Kidney (tissue), 14 donors: ENCODE data around the gene SYNDIG1. TPM values are rescaled to one million over a fixed set of nuclear protein-coding genes. Genes with fewer than 3 reads are reported as not detected.

Experiments used
- DNase-seq, 5 donors: peaks; one replicate each; pipeline ENCODE4 v3.0.0-alpha.2; 2013 to 2020
- FAIRE-seq: peaks from 2 replicates; lab custom pipeline; 2012; peaks lifted over from hg19 to GRCh38; lab: Jason Lieb, UNC
- H3K27ac ChIP-seq, 2 donors: one replicate each; pipeline ENCODE4 v1.7.0; 2013; ENCODE audit warnings: low read depth in 2 of 2, low read length in 2 of 2, inconsistent platforms in 1 of 2
- H3K27me3 ChIP-seq: one replicate; pipeline ENCODE4 v1.7.1; 2013; ENCODE audit warnings: low read length, inconsistent platforms; ENCODE audit not compliant: control insufficient read depth, insufficient read depth
- H3K36me3 ChIP-seq, 3 donors: one replicate each; pipeline versions ENCODE4 v1.7.0 to v1.7.1; 2013; ENCODE audit warnings: low read length in 3 of 3, control low read depth in 1 of 3, inconsistent platforms in 1 of 3; ENCODE audit not compliant: insufficient read depth in 3 of 3, control insufficient read depth in 2 of 3
- H3K4me1 ChIP-seq, 3 donors: one replicate each; pipeline versions ENCODE4 v1.7.0 to v1.7.1; 2013; ENCODE audit warnings: low read length in 3 of 3, inconsistent platforms in 1 of 3, low read depth in 1 of 3; ENCODE audit not compliant: control insufficient read depth in 2 of 3, insufficient read depth in 2 of 3
- H3K4me3 ChIP-seq, 3 donors: one replicate each; pipeline versions ENCODE4 v1.7.0 to v1.8.1; 2013; ENCODE audit warnings: low read length in 3 of 3, control low read depth in 1 of 3, inconsistent platforms in 1 of 3
- H3K9ac ChIP-seq, 3 donors: one replicate each; pipeline versions ENCODE4 v1.7.0 to v1.7.1; 2013; ENCODE audit warnings: low read length in 3 of 3, control low read depth in 1 of 3, inconsistent platforms in 1 of 3
- H3K9me3 ChIP-seq, 3 donors: one replicate each; pipeline versions ENCODE4 v1.7.0 to v1.7.1; 2013; ENCODE audit warnings: low read length in 3 of 3, control low read depth in 1 of 3, inconsistent platforms in 1 of 3; ENCODE audit not compliant: control insufficient read depth in 2 of 3, insufficient read depth in 1 of 3
- intact Hi-C: fragments of 100-400 bp; cut with DNase I; formaldehyde crosslinking; loops from one replicate; pipeline ENCODE4 v1.11.1; 2022
- polyA plus RNA-seq: library from polyadenylated mRNA; stranded (reverse); fragments of 350-450 nt; fragmentation: Illumina TruSeq; extraction: RNeasy Lipid Tissue Mini Kit (QIAGEN cat#74804); gene quantifications from one replicate; pipeline ENCODE4 v1.2.3, GENCODE V29; 2014; ENCODE audit warnings: low read depth, low replicate concordance; ENCODE audit not compliant: insufficient read depth
- total RNA-seq: library from RNA; stranded (reverse); fragmentation: NEBNext Ultra II Directional; extraction: Animal tissue kit (Norgen Biotek cat#: 25700); gene quantifications from one replicate; pipeline ENCODE4 v1.2.1, GENCODE V29; 2021
- TF ChIP-seq, protein P1 (sequence below): IDR thresholded peaks from 3 replicates; pipeline ENCODE4 v1.5.1; 2012; ENCODE audit warnings: mild to moderate bottlenecking, moderate library complexity, borderline replicate concordance; ENCODE audit not compliant: insufficient read depth; ENCODE audit errors: extremely low read depth
- donor health status: control.
- donor health status: control.
- donor health status: control.
- donor health status: control.
- donor health status: control.
- donor health status: DM: yes; HTN: yes; CAD: no.
- donor health status: Normal renal cell carcinoma (clear cell type).

Gene SYNDIG1
- total and polyA plus RNA-seq, 2 donors from 2014 or later, result 5.4 to 8.2 TPM

- intact Hi-C loops, result no loop called here
- FAIRE-seq, result no peak
These were observed 191.2 kb downstream of the SYNDIG1 start for GRCh38 chr20:24660651-24661050.

GRCh38 chr20:24661255-24661654 lies 191.8 kb downstream of the SYNDIG1 start:
- intact Hi-C loops, result no loop called here
- peaks cover 0 to 2% (median 2%) of the 10 kb centered on the region in 3 donors for H3K4me1 ChIP-seq
- H3K9ac ChIP-seq, result no peak overlapping the region
- no peaks in the 10 kb centered on the region for H3K9me3 ChIP-seq
- DNase-seq (no peak), FAIRE-seq (no peak)
- no peaks in the 10 kb centered on the region for H3K27me3 ChIP-seq
- TF ChIP-seq, protein P1, sequence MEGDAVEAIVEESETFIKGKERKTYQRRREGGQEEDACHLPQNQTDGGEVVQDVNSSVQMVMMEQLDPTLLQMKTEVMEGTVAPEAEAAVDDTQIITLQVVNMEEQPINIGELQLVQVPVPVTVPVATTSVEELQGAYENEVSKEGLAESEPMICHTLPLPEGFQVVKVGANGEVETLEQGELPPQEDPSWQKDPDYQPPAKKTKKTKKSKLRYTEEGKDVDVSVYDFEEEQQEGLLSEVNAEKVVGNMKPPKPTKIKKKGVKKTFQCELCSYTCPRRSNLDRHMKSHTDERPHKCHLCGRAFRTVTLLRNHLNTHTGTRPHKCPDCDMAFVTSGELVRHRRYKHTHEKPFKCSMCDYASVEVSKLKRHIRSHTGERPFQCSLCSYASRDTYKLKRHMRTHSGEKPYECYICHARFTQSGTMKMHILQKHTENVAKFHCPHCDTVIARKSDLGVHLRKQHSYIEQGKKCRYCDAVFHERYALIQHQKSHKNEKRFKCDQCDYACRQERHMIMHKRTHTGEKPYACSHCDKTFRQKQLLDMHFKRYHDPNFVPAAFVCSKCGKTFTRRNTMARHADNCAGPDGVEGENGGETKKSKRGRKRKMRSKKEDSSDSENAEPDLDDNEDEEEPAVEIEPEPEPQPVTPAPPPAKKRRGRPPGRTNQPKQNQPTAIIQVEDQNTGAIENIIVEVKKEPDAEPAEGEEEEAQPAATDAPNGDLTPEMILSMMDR, result no peak
- H3K27ac ChIP-seq, result no peak overlapping the region
- H3K36me3 ChIP-seq, result no peaks in the 10 kb centered on the region
- H3K4me3 ChIP-seq, result no peak overlapping the region

More at GRCh38 chr20:24660651-24661050, 191.2 kb downstream of the SYNDIG1 start:
- Histone ChIP-seq H3K4me3 (no peak overlapping the region), H3K27me3 (no peaks in the 10 kb centered on the region), H3K4me1 (peaks cover 0 to 2% (median 2%) of the 10 kb centered on the region in 3 donors), H3K9me3 (no peaks in the 10 kb centered on the region), H3K36me3 (no peaks in the 10 kb centered on the region), H3K27ac (no peak overlapping the region), H3K9ac (no peak overlapping the region)
- DNase-seq, result peak in 1 of 5 donors; percentile 51
- TF ChIP-seq, protein P1, result no peak

- TF ChIP-seq, protein P1, result no peak
- Histone ChIP-seq H3K4me3 (no peak overlapping the region), H3K9me3 (no peaks in the 10 kb centered on the region), H3K9ac (no peak overlapping the region), H3K36me3 (no peaks in the 10 kb centered on the region), H3K27me3 (no peaks in the 10 kb centered on the region), H3K27ac (no peak overlapping the region), H3K4me1 (peaks cover 0 to 2% (median 2%) of the 10 kb centered on the region in 3 donors)
- intact Hi-C loops, result no loop called here
- peak in 1 of 5 donors; percentile 45 for DNase-seq
- FAIRE-seq, result no peak
These were observed 192.9 kb downstream of the SYNDIG1 start for GRCh38 chr20:24662322-24662721.
